ENCODE results near the gene RNASEH1.
"Not testable (repeated sequence)": the region's sequence is repeated elsewhere in the genome, so short reads cannot be mapped to it uniquely, and the experiment has no call there.

Gene RNASEH1

DNA sequence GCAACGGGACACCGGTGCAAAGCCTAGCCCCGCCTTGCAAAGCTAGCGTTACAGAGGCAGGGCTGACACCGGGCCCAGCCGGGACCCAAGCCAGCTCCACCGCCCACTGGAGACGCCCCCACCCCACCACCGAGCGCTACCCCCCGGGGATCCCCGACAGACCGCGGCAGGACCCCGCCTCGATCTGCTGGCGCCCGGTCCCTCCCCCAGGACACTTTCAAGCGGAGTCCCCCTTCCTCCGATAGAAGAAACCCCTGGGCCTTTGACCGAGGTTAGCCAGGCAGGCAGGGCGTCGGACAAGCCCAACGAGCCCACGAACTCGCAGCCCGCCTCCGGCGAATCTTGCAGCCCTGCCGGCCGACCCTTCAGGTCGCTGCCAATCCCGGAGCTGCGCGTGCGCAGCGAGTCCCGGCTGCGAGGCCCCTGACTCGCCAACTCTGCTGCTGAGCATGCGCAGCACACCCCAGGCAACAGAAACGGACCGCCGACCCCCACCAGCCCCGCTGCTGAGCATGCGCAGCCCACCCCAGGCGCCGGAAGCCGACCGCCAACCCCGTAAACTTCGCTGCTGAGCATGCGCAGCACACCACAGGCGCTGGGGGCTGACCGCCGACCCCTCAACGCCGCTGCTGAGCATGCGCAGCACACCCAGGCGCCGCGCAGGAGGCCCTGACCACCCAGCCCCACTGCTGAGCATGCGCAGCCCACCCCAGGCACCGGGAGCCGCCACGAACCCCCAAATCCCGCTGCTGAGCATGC lies 39.5 kb downstream of the RNASEH1 start:
- H3K4me3 ChIP-seq (ENCODE audit: low read depth, low read length), result peak overlapping the region; percentile 93
- peak; percentile 97 for DNase-seq (ENCODE audit: low read depth)
- peak; percentile 96 for TF ChIP-seq POLR2A (IDR thresholded peaks at IDR 0.05; ENCODE audit: extremely low read depth, insufficient read length)
- TF ChIP-seq, protein P1, sequence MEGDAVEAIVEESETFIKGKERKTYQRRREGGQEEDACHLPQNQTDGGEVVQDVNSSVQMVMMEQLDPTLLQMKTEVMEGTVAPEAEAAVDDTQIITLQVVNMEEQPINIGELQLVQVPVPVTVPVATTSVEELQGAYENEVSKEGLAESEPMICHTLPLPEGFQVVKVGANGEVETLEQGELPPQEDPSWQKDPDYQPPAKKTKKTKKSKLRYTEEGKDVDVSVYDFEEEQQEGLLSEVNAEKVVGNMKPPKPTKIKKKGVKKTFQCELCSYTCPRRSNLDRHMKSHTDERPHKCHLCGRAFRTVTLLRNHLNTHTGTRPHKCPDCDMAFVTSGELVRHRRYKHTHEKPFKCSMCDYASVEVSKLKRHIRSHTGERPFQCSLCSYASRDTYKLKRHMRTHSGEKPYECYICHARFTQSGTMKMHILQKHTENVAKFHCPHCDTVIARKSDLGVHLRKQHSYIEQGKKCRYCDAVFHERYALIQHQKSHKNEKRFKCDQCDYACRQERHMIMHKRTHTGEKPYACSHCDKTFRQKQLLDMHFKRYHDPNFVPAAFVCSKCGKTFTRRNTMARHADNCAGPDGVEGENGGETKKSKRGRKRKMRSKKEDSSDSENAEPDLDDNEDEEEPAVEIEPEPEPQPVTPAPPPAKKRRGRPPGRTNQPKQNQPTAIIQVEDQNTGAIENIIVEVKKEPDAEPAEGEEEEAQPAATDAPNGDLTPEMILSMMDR (IDR thresholded peaks at IDR 0.05; ENCODE audit: low read depth, low read length), result no peak

DNA sequence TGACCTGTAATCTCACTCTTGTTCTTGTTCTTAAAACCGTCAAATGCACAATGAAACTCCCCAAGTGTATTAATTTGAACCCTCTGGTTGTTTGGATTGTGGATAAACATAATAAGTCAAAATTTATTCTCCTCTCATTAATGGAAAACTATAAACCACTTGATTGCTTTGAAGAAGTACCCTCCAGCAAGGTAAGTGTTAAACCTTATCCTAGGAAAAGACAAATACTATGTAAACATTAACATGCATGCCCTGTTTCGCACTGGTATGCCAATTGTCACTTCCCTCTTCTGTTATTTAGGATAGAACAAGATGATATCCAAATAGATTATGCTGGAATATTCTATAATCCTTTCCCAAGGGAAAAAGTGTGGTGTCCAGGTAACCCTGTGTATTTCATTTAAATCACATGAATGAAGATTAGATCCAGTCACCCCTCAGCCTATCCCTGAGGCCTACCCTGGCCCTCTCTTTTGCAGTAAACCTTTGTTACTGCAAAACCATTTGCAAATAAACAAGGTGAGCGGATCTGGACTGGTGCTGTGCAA lies 40.1 kb downstream of the RNASEH1 start:
- H3K4me3 ChIP-seq (ENCODE audit: low read depth, low read length), result peak overlapping the region; percentile 93
- TF ChIP-seq, protein P1 (IDR thresholded peaks at IDR 0.05; ENCODE audit: low read depth, low read length), result no peak
- TF ChIP-seq POLR2A (IDR thresholded peaks at IDR 0.05; ENCODE audit: extremely low read depth, insufficient read length) (no peak), MYC (IDR thresholded peaks at IDR 0.05; ENCODE audit: low read depth, low read length) (no peak)
- TF ChIP-seq, protein P2, sequence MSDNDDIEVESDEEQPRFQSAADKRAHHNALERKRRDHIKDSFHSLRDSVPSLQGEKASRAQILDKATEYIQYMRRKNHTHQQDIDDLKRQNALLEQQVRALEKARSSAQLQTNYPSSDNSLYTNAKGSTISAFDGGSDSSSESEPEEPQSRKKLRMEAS (IDR thresholded peaks at IDR 0.05; ENCODE audit: low read depth, low read length), result no peak
- DNase-seq (ENCODE audit: low read depth), result no peak

DNA sequence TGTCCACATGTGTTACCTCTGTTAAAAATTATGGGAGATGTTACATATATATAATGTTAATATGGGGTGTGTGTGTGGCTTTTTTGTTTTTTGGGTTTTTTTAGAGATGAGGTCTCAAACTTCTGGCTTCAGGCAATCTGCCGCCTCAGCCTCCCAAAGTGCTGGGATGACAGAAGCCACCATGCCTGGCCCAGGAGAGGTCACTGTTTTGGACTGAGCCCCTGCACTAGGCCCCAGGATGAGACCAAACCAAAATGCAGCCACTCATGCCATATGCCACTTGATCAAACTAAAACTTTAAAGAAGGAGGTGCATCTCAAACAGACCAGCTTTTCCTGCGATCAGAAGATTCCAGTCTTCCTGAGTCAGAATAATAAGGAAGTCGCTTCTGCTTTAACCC lies 41.3 kb downstream of the RNASEH1 start:
- DNase-seq (ENCODE audit: low read depth), result no peak
- H3K4me3 ChIP-seq (ENCODE audit: low read depth, low read length), result no peak overlapping the region
- TF ChIP-seq, protein P1 (IDR thresholded peaks at IDR 0.05; ENCODE audit: low read depth, low read length), result no peak
- TF ChIP-seq POLR2A (IDR thresholded peaks at IDR 0.05; ENCODE audit: extremely low read depth, insufficient read length) (no peak), MYC (IDR thresholded peaks at IDR 0.05; ENCODE audit: low read depth, low read length) (no peak)
- TF ChIP-seq, protein P2 (IDR thresholded peaks at IDR 0.05; ENCODE audit: low read depth, low read length), result no peak

DNA sequence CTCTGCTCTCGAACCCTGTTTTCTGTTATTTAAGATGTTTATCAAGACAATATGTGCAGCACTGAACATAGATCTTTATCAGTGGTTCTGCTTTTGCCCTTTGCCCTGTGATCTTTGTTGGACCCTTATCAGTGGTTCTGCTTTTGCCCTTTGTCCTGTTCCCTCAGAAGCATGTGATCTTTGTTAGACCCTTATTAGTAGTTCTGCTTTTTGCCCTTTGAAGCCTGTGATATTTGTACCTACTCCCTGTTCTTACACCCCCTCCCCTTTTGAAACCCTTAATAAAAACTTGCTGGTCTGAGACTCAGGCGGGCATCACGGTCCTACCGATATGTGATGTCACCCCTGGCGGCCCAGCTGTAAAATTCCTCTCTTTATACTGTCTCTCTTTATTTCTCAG lies 42.7 kb downstream of the RNASEH1 start:
- DNase-seq (ENCODE audit: low read depth); H3K4me3 ChIP-seq (ENCODE audit: low read depth, low read length): not testable (repeated sequence)

DNA sequence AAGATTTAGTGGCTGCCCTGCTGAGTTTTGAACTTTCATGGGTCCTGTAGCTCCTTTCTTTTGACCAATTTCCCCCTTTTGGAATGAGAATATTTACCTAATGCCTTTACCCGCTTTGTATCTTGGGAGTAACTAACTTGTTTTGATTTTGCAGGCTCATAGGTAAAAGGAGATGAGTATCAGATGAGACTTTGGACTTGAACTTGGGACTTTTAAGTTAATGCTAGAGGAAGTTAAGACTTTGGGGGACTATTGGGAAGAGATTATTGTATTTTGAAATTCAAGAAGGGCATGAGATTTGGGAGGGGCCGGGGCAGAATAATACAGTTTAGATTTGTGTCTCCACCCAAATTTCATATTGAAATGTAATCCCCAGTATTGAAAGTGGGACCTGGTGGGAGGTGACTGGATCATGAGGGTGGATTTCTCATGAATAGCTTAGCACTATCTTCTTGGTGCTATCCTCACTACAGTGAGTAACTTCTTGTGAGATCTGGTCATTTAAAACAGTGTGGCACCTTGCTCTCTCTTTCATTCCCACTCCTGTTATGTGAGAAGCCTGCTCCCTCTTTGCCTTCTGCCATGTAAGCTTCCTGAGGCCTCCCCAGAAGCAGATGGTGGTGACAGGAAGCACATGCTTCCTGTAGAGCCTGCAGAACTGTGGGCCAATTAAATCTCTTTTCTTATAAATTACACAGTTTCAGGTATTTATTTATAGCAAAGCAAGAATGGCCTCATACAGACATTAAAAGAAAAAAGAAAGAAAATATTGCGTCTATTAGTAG lies 44.9 kb downstream of the RNASEH1 start:
- no peak for DNase-seq (ENCODE audit: low read depth)
- TF ChIP-seq, protein P1 (IDR thresholded peaks at IDR 0.05; ENCODE audit: low read depth, low read length), result no peak
- TF ChIP-seq MYC (IDR thresholded peaks at IDR 0.05; ENCODE audit: low read depth, low read length) (no peak), POLR2A (IDR thresholded peaks at IDR 0.05; ENCODE audit: extremely low read depth, insufficient read length) (no peak)
- TF ChIP-seq, protein P2 (IDR thresholded peaks at IDR 0.05; ENCODE audit: low read depth, low read length), result no peak
- no peak overlapping the region for H3K4me3 ChIP-seq (ENCODE audit: low read depth, low read length)

DNA sequence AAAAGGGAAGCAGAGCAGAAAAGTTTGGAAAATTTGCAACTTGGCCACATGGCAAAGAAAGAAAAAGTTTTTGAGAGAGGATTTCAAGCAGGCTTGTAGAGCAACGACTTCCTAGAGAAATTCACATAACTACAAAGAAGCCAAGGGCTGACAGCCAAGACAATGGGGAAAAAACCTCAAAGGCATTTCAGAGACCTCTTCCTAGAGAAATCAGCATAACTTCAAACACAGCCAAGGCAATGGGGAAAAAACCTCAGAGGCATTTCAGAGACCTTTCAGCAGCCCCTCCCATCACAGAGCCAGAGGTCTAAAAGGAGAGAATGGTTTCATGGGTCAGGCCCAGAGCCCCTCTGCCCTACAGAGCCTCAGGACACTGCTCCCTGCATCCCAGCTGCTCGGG lies 46.0 kb downstream of the RNASEH1 start:
- no peak for DNase-seq (ENCODE audit: low read depth)
- TF ChIP-seq MYC (IDR thresholded peaks at IDR 0.05; ENCODE audit: low read depth, low read length), result no peak
- TF ChIP-seq, protein P1 (IDR thresholded peaks at IDR 0.05; ENCODE audit: low read depth, low read length), result no peak
- H3K4me3 ChIP-seq (ENCODE audit: low read depth, low read length), result no peak overlapping the region

Measured in NB4 (cell line).